GM12801 (cell line): ENCODE results near the gene KCNN1.

ENCODE experiments used
- TF ChIP-seq, protein P1 (sequence below): IDR thresholded peaks from one replicate; pipeline ENCODE4 v1.5.1; 2011; ENCODE audit warnings: control low read depth; ENCODE audit not compliant: insufficient read length; ENCODE audit errors: extremely low read depth

KCNN1 gene

GRCh38 chr19:17966550-17967256, at the start of gene KCNN1:
Gene KCNN1 (plus strand): TSS chr19:17967107. CDS start chr19:17973889, 6,782 bp downstream.
- TF ChIP-seq, protein P1, sequence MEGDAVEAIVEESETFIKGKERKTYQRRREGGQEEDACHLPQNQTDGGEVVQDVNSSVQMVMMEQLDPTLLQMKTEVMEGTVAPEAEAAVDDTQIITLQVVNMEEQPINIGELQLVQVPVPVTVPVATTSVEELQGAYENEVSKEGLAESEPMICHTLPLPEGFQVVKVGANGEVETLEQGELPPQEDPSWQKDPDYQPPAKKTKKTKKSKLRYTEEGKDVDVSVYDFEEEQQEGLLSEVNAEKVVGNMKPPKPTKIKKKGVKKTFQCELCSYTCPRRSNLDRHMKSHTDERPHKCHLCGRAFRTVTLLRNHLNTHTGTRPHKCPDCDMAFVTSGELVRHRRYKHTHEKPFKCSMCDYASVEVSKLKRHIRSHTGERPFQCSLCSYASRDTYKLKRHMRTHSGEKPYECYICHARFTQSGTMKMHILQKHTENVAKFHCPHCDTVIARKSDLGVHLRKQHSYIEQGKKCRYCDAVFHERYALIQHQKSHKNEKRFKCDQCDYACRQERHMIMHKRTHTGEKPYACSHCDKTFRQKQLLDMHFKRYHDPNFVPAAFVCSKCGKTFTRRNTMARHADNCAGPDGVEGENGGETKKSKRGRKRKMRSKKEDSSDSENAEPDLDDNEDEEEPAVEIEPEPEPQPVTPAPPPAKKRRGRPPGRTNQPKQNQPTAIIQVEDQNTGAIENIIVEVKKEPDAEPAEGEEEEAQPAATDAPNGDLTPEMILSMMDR, result no peak

GRCh38 chr19:17920527-17920926, 46.4 kb upstream of the KCNN1 start:
- TF ChIP-seq, protein P1, result no peak

GRCh38 chr19:17922138-17922537, 44.8 kb upstream of the KCNN1 start:
- TF ChIP-seq, protein P1, result no peak

GRCh38 chr19:17926044-17926443, 40.9 kb upstream of the KCNN1 start:
- TF ChIP-seq, protein P1, result no peak

DNA sequence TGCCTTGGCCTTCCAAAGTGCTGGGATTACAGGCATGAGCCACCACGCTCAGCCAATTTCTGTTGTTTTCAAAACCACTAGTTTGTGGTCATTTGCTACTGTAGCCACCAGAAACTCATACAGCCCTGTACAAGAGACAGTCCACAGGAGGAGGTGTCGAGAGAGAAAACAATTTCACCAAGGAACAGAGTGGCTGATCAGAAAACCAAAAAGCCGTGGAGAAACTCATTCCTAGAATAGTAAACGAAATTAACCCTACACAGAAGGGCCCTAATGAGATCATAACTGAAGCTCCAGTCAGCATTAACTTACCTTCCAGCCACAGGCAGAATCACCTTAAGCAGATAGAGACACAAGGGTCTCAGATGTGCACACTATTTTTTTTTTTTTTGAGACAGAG, 37.9 kb upstream of the KCNN1 start:
- TF ChIP-seq, protein P1, result no peak

GRCh38 chr19:17931532-17932191, 35.2 kb upstream of the KCNN1 start:
- TF ChIP-seq, protein P1, result no peak

GRCh38 chr19:17932485-17933338, 34.2 kb upstream of the KCNN1 start, which contains the start of gene CCDC124:
Gene CCDC124 (plus strand): TSS chr19:17933015. CDS start chr19:17936421, 3,406 bp downstream.
- TF ChIP-seq, protein P1, result peak; percentile 42
